ENCODE measurements around the gene VGLL2.

VGLL2 gene

GRCh38 chr6:117290173-117290846 is 25.0 kb downstream of the VGLL2 start:
- H3F3A ChIP-seq (ENCODE audit: low read depth): no peaks in the 10 kb centered on the region
- no peak overlapping the region for H3K4me3 ChIP-seq (ENCODE audit: low read length, poor library complexity, severe bottlenecking)

GRCh38 chr6:117298941-117299340 is 33.6 kb downstream of the VGLL2 start:
- Histone ChIP-seq H3K36me3 (ENCODE audit: insufficient read depth, low read length) (no peaks in the 10 kb centered on the region), H4K20me1 (ENCODE audit: insufficient read depth, low read length, poor library complexity, severe bottlenecking) (no peaks in the 10 kb centered on the region), H3K27me3 (ENCODE audit: insufficient read depth, low read length, poor library complexity, severe bottlenecking) (no peaks in the 10 kb centered on the region), H3K4me2 (ENCODE audit: low read depth, low read length, poor library complexity, severe bottlenecking) (no peak overlapping the region), H3K9me2 (replicated peaks; ENCODE audit: low read depth, low read length) (0 out of 2 replicates have a peak, but pooled peaks cover 4% of the 10 kb centered on the region), H3K9me3 (ENCODE audit: insufficient read depth, low read depth, low read length) (no peaks in the 10 kb centered on the region), H3K79me2 (ENCODE audit: insufficient read depth, low read length) (no peaks in the 10 kb centered on the region), H3K4me1 (ENCODE audit: insufficient read depth, low read length, poor library complexity, severe bottlenecking) (no peaks in the 10 kb centered on the region), H3F3A (ENCODE audit: low read depth) (no peaks in the 10 kb centered on the region), H3K9ac (ENCODE audit: low read depth, low read length, poor library complexity, severe bottlenecking) (no peak overlapping the region), H2AFZ (ENCODE audit: low read length) (no peak overlapping the region), H3K4me3 (ENCODE audit: low read length, poor library complexity, severe bottlenecking) (no peak overlapping the region)
- TF ChIP-seq EZH2phosphoT487 (IDR thresholded peaks at IDR 0.05; ENCODE audit: borderline replicate concordance) (no peak), CTCF (conservative IDR thresholded peaks at IDR 0.05; ENCODE audit: low read length) (no peak)

More at GRCh38 chr6:117290173-117290846, 25.0 kb downstream of the VGLL2 start:
- H3K79me2 ChIP-seq (ENCODE audit: insufficient read depth, low read length): no peaks in the 10 kb centered on the region
- no peak overlapping the region for H3K4me2 ChIP-seq (ENCODE audit: low read depth, low read length, poor library complexity, severe bottlenecking)
- H3K9ac ChIP-seq (ENCODE audit: low read depth, low read length, poor library complexity, severe bottlenecking): no peak overlapping the region
- no peak overlapping the region for H2AFZ ChIP-seq (ENCODE audit: low read length)
- TF ChIP-seq EZH2phosphoT487 (IDR thresholded peaks at IDR 0.05; ENCODE audit: borderline replicate concordance): no peak
- no peak for TF ChIP-seq CTCF (conservative IDR thresholded peaks at IDR 0.05; ENCODE audit: low read length)
- no peaks in the 10 kb centered on the region for H3K9me2 ChIP-seq (replicated peaks; ENCODE audit: low read depth, low read length)
- no peaks in the 10 kb centered on the region for H3K9me3 ChIP-seq (ENCODE audit: insufficient read depth, low read depth, low read length)
- H3K36me3 ChIP-seq (ENCODE audit: insufficient read depth, low read length): no peaks in the 10 kb centered on the region
- no peaks in the 10 kb centered on the region for H3K27me3 ChIP-seq (ENCODE audit: insufficient read depth, low read length, poor library complexity, severe bottlenecking)
- H4K20me1 ChIP-seq (ENCODE audit: insufficient read depth, low read length, poor library complexity, severe bottlenecking): no peaks in the 10 kb centered on the region
- H3K4me1 ChIP-seq (ENCODE audit: insufficient read depth, low read length, poor library complexity, severe bottlenecking): no peaks in the 10 kb centered on the region

GRCh38 chr6:117303323-117303722 is 38.0 kb downstream of the VGLL2 start:
- no peak overlapping the region for H3K4me2 ChIP-seq (ENCODE audit: low read depth, low read length, poor library complexity, severe bottlenecking)
- no peaks in the 10 kb centered on the region for H3K27me3 ChIP-seq (ENCODE audit: insufficient read depth, low read length, poor library complexity, severe bottlenecking)
- no peaks in the 10 kb centered on the region for H3K4me1 ChIP-seq (ENCODE audit: insufficient read depth, low read length, poor library complexity, severe bottlenecking)
- no peak overlapping the region for H2AFZ ChIP-seq (ENCODE audit: low read length)
- H3F3A ChIP-seq (ENCODE audit: low read depth): no peaks in the 10 kb centered on the region
- H3K9me2 ChIP-seq (replicated peaks; ENCODE audit: low read depth, low read length): 0 out of 2 replicates have a peak, but pooled peaks cover 4% of the 10 kb centered on the region
- H3K4me3 ChIP-seq (ENCODE audit: low read length, poor library complexity, severe bottlenecking): no peak overlapping the region
- H4K20me1 ChIP-seq (ENCODE audit: insufficient read depth, low read length, poor library complexity, severe bottlenecking): no peaks in the 10 kb centered on the region
- H3K36me3 ChIP-seq (ENCODE audit: insufficient read depth, low read length): no peaks in the 10 kb centered on the region
- no peak for TF ChIP-seq CTCF (conservative IDR thresholded peaks at IDR 0.05; ENCODE audit: low read length)
- no peaks in the 10 kb centered on the region for H3K9me3 ChIP-seq (ENCODE audit: insufficient read depth, low read depth, low read length)
- H3K9ac ChIP-seq (ENCODE audit: low read depth, low read length, poor library complexity, severe bottlenecking): no peak overlapping the region
- no peaks in the 10 kb centered on the region for H3K79me2 ChIP-seq (ENCODE audit: insufficient read depth, low read length)

Data from Loucy (cell line).